ENCODE measurements around the gene TSC22D2. TPM values are rescaled to one million over a fixed set of nuclear protein-coding genes. Genes with fewer than 3 reads are reported as not detected.

Gene TSC22D2
- total and polyA plus RNA-seq, 2 of the 8 experiments (the other 6 are each of a cell fraction or from before 2014, with no cell fraction given) = 3.4 to 27.6 TPM

DNA sequence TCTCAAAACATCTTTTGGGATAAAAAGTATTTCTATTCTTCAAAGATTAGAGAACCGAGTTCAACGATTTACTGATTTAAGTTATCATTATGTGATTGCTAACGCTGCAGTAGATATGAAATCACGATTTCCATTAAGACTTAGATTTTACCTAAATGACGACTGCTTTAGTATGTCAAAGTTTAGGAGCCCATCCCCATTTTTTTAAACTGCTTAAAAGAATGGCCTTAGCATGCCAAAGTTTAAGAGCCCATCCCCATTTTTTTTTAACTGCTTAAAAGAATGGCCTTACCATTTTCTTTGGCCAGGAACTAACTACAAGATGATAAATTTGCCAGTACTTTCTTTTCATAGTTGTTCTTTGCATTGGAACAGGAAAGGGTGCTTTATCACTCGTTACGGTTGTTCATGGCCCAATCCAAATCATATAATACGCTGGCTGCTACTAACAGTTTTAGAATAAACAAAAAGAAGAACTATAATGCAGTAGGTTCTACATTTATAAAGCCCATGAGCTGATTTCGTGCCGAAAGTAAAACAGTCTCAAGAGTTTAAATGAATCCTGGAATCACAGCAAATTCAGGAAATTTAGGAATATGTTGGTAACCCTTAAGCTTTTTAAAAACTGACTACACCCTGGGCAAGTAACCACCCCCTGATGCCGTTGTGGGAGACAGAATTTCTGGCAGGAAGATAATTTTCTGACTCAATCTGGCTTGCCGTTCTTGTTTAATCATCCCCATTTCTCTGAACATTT is 869 bp upstream of the TSC22D2 start:
- POLR2A ChIA-PET (ENCODE audit: partially characterized antibody) = interaction anchor here (0.7 to 3.2 kb wide), 9 partner anchors 11 to 127 kb away, joined by 3 to 14 read pairs (median 6); no protein-coding TSS in a partner anchor
- no peaks in the 10 kb centered on the region for H3K9me3 ChIP-seq (ENCODE audit: insufficient read depth in 2 of 2, low read depth in 1 of 2, low read length in 1 of 2)

More for the DNA sequence above, 869 bp upstream of the TSC22D2 start:
- DNase-seq (ENCODE audit: low read depth in 1 of 2, low spot score in 2 of 2) = no peak
- Histone ChIP-seq H3K23me2 (ENCODE audit: low read depth, low read length) (peaks cover 17% of the 10 kb centered on the region; the same call in 1 of the 2 replicates), H2BK20ac (ENCODE audit: low read length) (no peak overlapping the region), H4K91ac (replicated peaks; ENCODE audit: insufficient read length, low read length) (no peak overlapping the region), H2BK120ac (replicated peaks; ENCODE audit: low read depth, low read length) (no peak overlapping the region), H4K20me1 (replicated peaks in 1 of 2; ENCODE audit: control insufficient read depth in 1 of 2, insufficient read depth in 2 of 2, low read length in 2 of 2) (peaks cover 23 to 28% of the 10 kb centered on the region in 2 experiments), H3K18ac (ENCODE audit: extremely low read depth, low read length) (no peak overlapping the region; the same call in 1 of the 2 replicates), H3K4me2 (ENCODE audit: insufficient read depth in 1 of 2, low read depth in 2 of 2, low read length in 2 of 2) (peak overlapping the region; percentile 64 to 92), H3K4me1 (replicated peaks in 1 of 4; ENCODE audit: control insufficient read depth in 3 of 4, insufficient read depth in 4 of 4, low read length in 3 of 4) (peaks cover 0 to 3% (median 2%) of the 10 kb centered on the region in 4 experiments; a peak in 3 of 7 replicates), H3K27ac (ENCODE audit: low read depth, low read length) (peak overlapping the region; percentile 79; the same call in 1 of the 2 replicates), H3K9ac (replicated peaks in 1 of 4; ENCODE audit: extremely low read depth in 1 of 4, low read depth in 3 of 4, low read length in 3 of 4) (peak overlapping the region in 3 of 4 experiments; percentile 20 to 52 (median 23); a peak in 3 of 7 replicates), H3K79me1 (ENCODE audit: low read depth, low read length) (peaks cover 6% of the 10 kb centered on the region; the same call in 1 of the 2 replicates), H2AK5ac (ENCODE audit: low read depth, low read length) (no peak overlapping the region), H2BK12ac (ENCODE audit: low read depth, low read length) (no peak overlapping the region; the same call in 1 of the 2 replicates), H3K27me3 (replicated peaks in 1 of 4; ENCODE audit: control insufficient read depth in 3 of 4, extremely low read depth in 1 of 4, insufficient read depth in 3 of 4, low read length in 3 of 4) (no peaks in the 10 kb centered on the region), H4K5ac (ENCODE audit: insufficient read length, low read depth, low read length) (peak overlapping the region; percentile 18), H2BK15ac (ENCODE audit: low read length) (no peak overlapping the region), H3K36me3 (ENCODE audit: control insufficient read depth in 2 of 4, insufficient read depth in 4 of 4, low read length in 3 of 4) (no peaks in the 10 kb centered on the region; a peak in 1 of 8 replicates), H4K8ac (ENCODE audit: extremely low read depth, insufficient read depth, low read length) (no peak overlapping the region), H3K23ac (ENCODE audit: insufficient read length) (no peak overlapping the region), H2BK5ac (ENCODE audit: low read depth, low read length) (peak overlapping the region; percentile 27; the same call in 1 of the 2 replicates), H3K14ac (ENCODE audit: insufficient read length) (no peak overlapping the region), H3K4me3 (ENCODE audit: extremely low read depth in 1 of 4, insufficient read depth in 2 of 4, low read depth in 3 of 4, low read length in 4 of 4) (peak overlapping the region; percentile 16 to 91 (median 52); a peak in 7 of 8 replicates), H3K4ac (replicated peaks; ENCODE audit: insufficient read length, low read depth, low read length) (no peak overlapping the region), H3K56ac (replicated peaks; ENCODE audit: insufficient read length, low read depth, low read length) (no peak overlapping the region), H2AFZ (ENCODE audit: low read length) (peak overlapping the region; percentile 83), H3K79me2 (ENCODE audit: control insufficient read depth in 1 of 2, insufficient read depth in 2 of 2, low read length in 2 of 2) (peaks cover 14 to 30% of the 10 kb centered on the region in 2 experiments)
- FAIRE-seq = no peak
- 84% methylated on average over 12 of the region's 12 CpGs; no CpG with 5 or more reads in 1 of the 2 experiments for WGBS, 2 experiments (ENCODE audit: extremely low coverage in 1 of 2, insufficient coverage in 1 of 2, insufficient read length in 1 of 2, insufficient replicate concordance in 2 of 2, low coverage in 1 of 2, low lambda C conversion rate in 2 of 2, missing lambda C conversion rate in 1 of 2)
- CTCF ChIA-PET (ENCODE audit: partially characterized antibody) = interaction anchor here (0.9 to 4.9 kb wide), 8 partner anchors 89 to 179 kb away, joined by 3 to 49 read pairs (median 4); no protein-coding TSS in a partner anchor

Measured in H1 (cell line).